Gastrocnemius medialis (tissue), 4 donors: ENCODE data around the gene CD79B. TPM values are rescaled to one million over a fixed set of nuclear protein-coding genes. Genes with fewer than 3 reads are reported as not detected.
"Not testable (repeated sequence)": the region's sequence is repeated elsewhere in the genome, so short reads cannot be mapped to it uniquely, and the experiment has no call there.

Source experiments
- ATAC-seq, 2 donors: fragments of 150-250 bp; one replicate each; pipeline ENCODE4 v1.9.1; 2016
- DNase-seq, 2 donors: peaks; one replicate each; pipeline ENCODE4 v3.0.0-alpha.2; 2019
- H3K27ac ChIP-seq, 4 donors: fragments of 200-600 bp; sonication (generic); 1 replicate in 1 of 4; 2 replicates in 3 of 4; pipeline ENCODE4 v1.5.1; 2016 to 2018; ENCODE audit warnings: mild to moderate bottlenecking in 2 of 4, moderate library complexity in 1 of 4
- H3K27me3 ChIP-seq, 3 donors: fragments of 200-600 bp; sonication (generic) in 2 of 3; 1 replicate in 1 of 3; 2 replicates in 2 of 3; pipeline versions ENCODE4 v1.5.1 to v1.6.0; 2016 to 2019; ENCODE audit warnings: mild to moderate bottlenecking in 1 of 3, moderate library complexity in 1 of 3
- H3K36me3 ChIP-seq, 2 donors: fragments of 200-600 bp; sonication (generic) in 1 of 2; one replicate each; pipeline ENCODE4 v1.5.1; 2017 to 2018
- H3K4me1 ChIP-seq, 2 donors: fragments of 200-600 bp; sonication (generic) in 1 of 2; one replicate each; pipeline ENCODE4 v1.5.1; 2016 to 2017; ENCODE audit warnings: mild to moderate bottlenecking in 2 of 2
- H3K4me3 ChIP-seq, 4 donors: fragments of 200-600 bp; sonication (generic) in 3 of 4; 1 replicate in 1 of 4; 2 replicates in 3 of 4; pipeline ENCODE4 v1.5.1; 2016 to 2019; ENCODE audit warnings: mild to moderate bottlenecking in 2 of 4
- H3K9me3 ChIP-seq, 3 donors: fragments of 200-600 bp; sonication (generic) in 2 of 3; 1 replicate in 1 of 3; 2 replicates in 2 of 3; pipeline ENCODE4 v1.5.1; 2016 to 2019
- CTCF ChIP-seq, 5 experiments: fragments of 450-650 bp in 3 of 5; fragments of 200-600 bp in 2 of 5; sonication (generic) in 2 of 5; IDR thresholded peaks in 4 of 5; conservative IDR thresholded peaks in 1 of 5; 1 replicate in 4 of 5; 2 replicates in 1 of 5; pipeline ENCODE4 v1.5.1; 2016 to 2019; ENCODE audit warnings: antibody characterized with exemption in 5 of 5, mild to moderate bottlenecking in 3 of 5, moderate library complexity in 3 of 5
- POLR2A ChIP-seq, 2 donors: fragments of 450-650 bp; IDR thresholded peaks; one replicate each; pipeline ENCODE4 v1.6.1; 2017; ENCODE audit warnings: antibody characterized with exemption in 2 of 2, mild to moderate bottlenecking in 2 of 2, moderate library complexity in 2 of 2
- in situ Hi-C, 4 donors: fragments of 200-750 bp; cut with MboI; loops; one replicate each; pipeline versions ENCODE4 v1.15.0 to v1.8.0; 2017; ENCODE audit warnings: low sequenced_read_pairs in 4 of 4
- intact Hi-C: fragments of 100-400 bp; cut with DNase I; formaldehyde crosslinking; loops from one replicate; pipeline ENCODE4 v1.15.1; 2023; ENCODE audit warnings: low total_unique reads
- total RNA-seq, 4 donors: library from RNA; depleted of rRNA; stranded (reverse); fragments of >200 nt; gene quantifications; one replicate each; pipeline versions ENCODE4 v1.1.0 to v1.2.3, GENCODE V29; 2016

Gene CD79B
- total RNA-seq, 4 donors from 2014 or later: 2.2 to 5.1 (median 3.3) TPM

- ATAC-seq: no peak
- in situ Hi-C loops: loop anchor here (10.0 to 25.0 kb wide), 7 partner anchors 106 to 519 kb away; partner anchors contain the start of genes ERN1 (in 2 of the 4), ICAM2 (in 1 of the 4) and MILR1 (in 1 of the 4)
Measured at GRCh38 chr17:63918305-63918704, 13.8 kb downstream of the CD79B start.

GRCh38 chr17:63917646-63918045 is 14.5 kb downstream of the CD79B start:
- Histone ChIP-seq H3K36me3 (no peaks in the 10 kb centered on the region), H3K4me1 (peaks cover 3 to 4% of the 10 kb centered on the region in 2 donors), H3K27ac (no peak overlapping the region), H3K4me3 (no peak overlapping the region), H3K27me3 (no peaks in the 10 kb centered on the region), H3K9me3 (no peaks in the 10 kb centered on the region)
- ATAC-seq (no peak), DNase-seq (no peak)
- in situ Hi-C loops: loop anchor here (10.0 to 25.0 kb wide), 7 partner anchors 107 to 520 kb away; partner anchors contain the start of genes ERN1 (in 2 of the 4), ICAM2 (in 1 of the 4) and MILR1 (in 1 of the 4)
- no peak for TF ChIP-seq CTCF (IDR thresholded peaks at IDR 0.05 in 4 of 5, conservative IDR thresholded peaks at IDR 0.05 in 1 of 5)
- TF ChIP-seq POLR2A (IDR thresholded peaks at IDR 0.05): no peak
- intact Hi-C loops: loop anchor here (2.0 to 10.0 kb wide), 3 partner anchors 29 to 357 kb away; partner anchors contain the start of gene ERN1

More at GRCh38 chr17:63918305-63918704, 13.8 kb downstream of the CD79B start:
- Histone ChIP-seq H3K36me3 (no peaks in the 10 kb centered on the region), H3K4me3 (no peak overlapping the region), H3K4me1 (peaks cover 3 to 4% of the 10 kb centered on the region in 2 donors), H3K9me3 (no peaks in the 10 kb centered on the region), H3K27ac (no peak overlapping the region), H3K27me3 (no peaks in the 10 kb centered on the region)
- intact Hi-C loops: loop anchor here (2.0 to 10.0 kb wide), 3 partner anchors 28 to 356 kb away; partner anchors contain the start of gene ERN1
- no peak for DNase-seq
- TF ChIP-seq CTCF (IDR thresholded peaks at IDR 0.05 in 4 of 5, conservative IDR thresholded peaks at IDR 0.05 in 1 of 5): no peak
- no peak for TF ChIP-seq POLR2A (IDR thresholded peaks at IDR 0.05)

GRCh38 chr17:63917206-63917605 is 14.9 kb downstream of the CD79B start:
- in situ Hi-C loops (loop anchor here (10.0 to 25.0 kb wide), 7 partner anchors 108 to 520 kb away; partner anchors contain the start of genes ERN1 (in 2 of the 4), ICAM2 (in 1 of the 4) and MILR1 (in 1 of the 4)), intact Hi-C loops (loop anchor here (5.0 to 10.0 kb wide), 2 partner anchors 215 to 358 kb away; partner anchors contain the start of gene ERN1)
- DNase-seq, H3K4me3 ChIP-seq, ATAC-seq, H3K27ac ChIP-seq, H3K27me3 ChIP-seq, H3K9me3 ChIP-seq, H3K4me1 ChIP-seq, H3K36me3 ChIP-seq: not testable (repeated sequence)

- TF ChIP-seq CTCF (IDR thresholded peaks at IDR 0.05 in 4 of 5, conservative IDR thresholded peaks at IDR 0.05 in 1 of 5): no peak
- TF ChIP-seq POLR2A (IDR thresholded peaks at IDR 0.05): no peak
- intact Hi-C loops (loop anchor here (5.0 to 10.0 kb wide), 2 partner anchors 216 to 358 kb away; partner anchors contain the start of gene ERN1), in situ Hi-C loops (loop anchor here (10.0 to 25.0 kb wide), 7 partner anchors 108 to 521 kb away; partner anchors contain the start of genes ERN1 (in 2 of the 4), ICAM2 (in 1 of the 4) and MILR1 (in 1 of the 4))
- no peak overlapping the region for H3K27ac ChIP-seq
- DNase-seq (no peak), ATAC-seq (no peak)
- H3K27me3 ChIP-seq: no peaks in the 10 kb centered on the region
- H3K4me3 ChIP-seq: no peak overlapping the region
- H3K4me1 ChIP-seq: peaks cover 3 to 4% of the 10 kb centered on the region in 2 donors
- H3K36me3 ChIP-seq: no peaks in the 10 kb centered on the region
- H3K9me3 ChIP-seq: no peaks in the 10 kb centered on the region
Measured at GRCh38 chr17:63916566-63917185, 15.5 kb downstream of the CD79B start.

GRCh38 chr17:63915753-63916152 is 16.4 kb downstream of the CD79B start:
- ATAC-seq, H3K27me3 ChIP-seq, H3K27ac ChIP-seq, H3K4me1 ChIP-seq, H3K4me3 ChIP-seq, H3K9me3 ChIP-seq, H3K36me3 ChIP-seq, DNase-seq: not testable (repeated sequence)
- in situ Hi-C loops (loop anchor here (10.0 to 25.0 kb wide), 7 partner anchors 109 to 522 kb away; partner anchors contain the start of genes ERN1 (in 2 of the 4), ICAM2 (in 1 of the 4) and MILR1 (in 1 of the 4)), intact Hi-C loops (loop anchor here (5.0 to 10.0 kb wide), 2 partner anchors 217 to 359 kb away; partner anchors contain the start of gene ERN1)
